PC-3 (cell line): ENCODE measurements around the gene VSIG2. TPM values are rescaled to one million over a fixed set of nuclear protein-coding genes. Genes with fewer than 3 reads are reported as not detected.

ENCODE experiments used
- ATAC-seq: fragments of 200-7000 bp; cut with Tn5 transposase; 2 replicates; pipeline ENCODE4 v1.9.1; 2020; ENCODE audit warnings: mild to moderate bottlenecking, moderate library complexity
- BruUV-seq: library from RNA; stranded (reverse); fragments of 400-500 nt; replicated peaks from 2 replicates; lab custom pipeline; 2021; lab: Mats Ljungman, UMichigan
- CTCF ChIA-PET: fragments of 300-600 bp; sonication (Branson Sonifier 250); formaldehyde crosslinking; loops from one replicate; lab custom pipeline; 2022; ENCODE audit warnings: antibody characterized with exemption; lab: Charles Lee
- POLR2A ChIA-PET: fragments of 300-600 bp; sonication (Branson Sonifier 250); formaldehyde crosslinking; loops from one replicate; lab custom pipeline; 2022; ENCODE audit warnings: antibody characterized with exemption; ENCODE audit not compliant: unreplicated experiment; lab: Charles Lee
- DNase-seq: peaks from one replicate; pipeline ENCODE4 v3.0.0-alpha.2; 2015
- H2AFZ ChIP-seq: fragments of 300-600 bp; sonication (generic); 2 replicates; pipeline ENCODE4 v1.6.0; 2016; ENCODE audit warnings: antibody characterized with exemption, low read length
- H3F3A ChIP-seq: fragments of 300-600 bp; sonication (generic); one replicate; pipeline ENCODE4 v1.6.0; 2017; ENCODE audit warnings: antibody characterized with exemption, low read length, control low read depth, mild to moderate bottlenecking; ENCODE audit not compliant: unreplicated experiment
- H3K27ac ChIP-seq: fragments of 300-600 bp; sonication (generic); 2 replicates; pipeline ENCODE4 v1.5.1; 2016; ENCODE audit warnings: mild to moderate bottlenecking, low read length
- H3K27me3 ChIP-seq: fragments of 300-600 bp; sonication (generic); 2 replicates; pipeline ENCODE4 v1.6.1; 2016; ENCODE audit warnings: low read length, mixed read lengths
- H3K36me3 ChIP-seq: fragments of 300-600 bp; sonication (generic); 2 replicates; pipeline ENCODE4 v1.6.1; 2016; ENCODE audit warnings: low read depth, mixed run types, low read length, mixed read lengths
- H3K4me1 ChIP-seq: fragments of 300-600 bp; sonication (generic); 2 replicates; pipeline ENCODE4 v1.5.1; 2016; ENCODE audit warnings: low read length; ENCODE audit not compliant: insufficient read depth
- H3K4me2 ChIP-seq: fragments of 300-600 bp; sonication (generic); 2 replicates; pipeline ENCODE4 v1.6.0; 2016; ENCODE audit warnings: low read length
- H3K4me3 ChIP-seq: fragments of 300-600 bp; sonication (generic); 2 replicates; pipeline ENCODE4 v1.5.1; 2016; ENCODE audit warnings: mild to moderate bottlenecking, low read length, mixed read lengths
- H3K79me2 ChIP-seq: fragments of 300-600 bp; sonication (generic); 2 replicates; pipeline ENCODE4 v1.6.1; 2017; ENCODE audit warnings: low read length, mixed read lengths
- H3K9ac ChIP-seq: fragments of 300-600 bp; sonication (generic); 2 replicates; pipeline ENCODE4 v1.6.0; 2016; ENCODE audit warnings: mild to moderate bottlenecking, low read length
- H3K9me2 ChIP-seq: fragments of 300-600 bp; sonication (generic); replicated peaks from 2 replicates; pipeline ENCODE4 v1.6.1; 2016; ENCODE audit warnings: mixed run types, low read length, mixed read lengths
- H3K9me3 ChIP-seq: fragments of 300-600 bp; sonication (generic); 2 replicates; pipeline ENCODE4 v1.6.1; 2016; ENCODE audit warnings: low read length, mixed read lengths
- H4K20me1 ChIP-seq: fragments of 300-600 bp; sonication (generic); 2 replicates; pipeline ENCODE4 v1.6.1; 2016; ENCODE audit warnings: low read length, mixed read lengths
- EZH2 ChIP-seq: fragments of 300-600 bp; sonication (generic); IDR thresholded peaks from one replicate; pipeline ENCODE4 v1.6.1; 2017; ENCODE audit warnings: antibody characterized with exemption, mild to moderate bottlenecking, low read length; ENCODE audit not compliant: unreplicated experiment
- EZH2phosphoT487 ChIP-seq: fragments of 300-600 bp; sonication (generic); IDR thresholded peaks from 2 replicates; pipeline ENCODE4 v1.6.1; 2018; ENCODE audit warnings: mild to moderate bottlenecking, antibody characterized with exemption, low read length, borderline replicate concordance
- intact Hi-C: fragments of 100-400 bp; cut with micrococcal nuclease; formaldehyde crosslinking; loops from 2 replicates; pipeline ENCODE4 v1.9.0; 2023
- total RNA-seq: library from RNA; depleted of rRNA; stranded (reverse); fragments of >200 nt; gene quantifications from 2 replicates; pipeline ENCODE4 v1.2.3, GENCODE V29; 2014
- TF ChIP-seq, protein P1 (sequence below): fragments of 300-600 bp; sonication (generic); conservative IDR thresholded peaks from 2 replicates; pipeline ENCODE4 v1.5.1; 2017; ENCODE audit warnings: antibody characterized with exemption, low read depth, mild to moderate bottlenecking, low read length

The VSIG2 gene
- total RNA-seq, 1 experiment from 2014 or later: not detected

DNA sequence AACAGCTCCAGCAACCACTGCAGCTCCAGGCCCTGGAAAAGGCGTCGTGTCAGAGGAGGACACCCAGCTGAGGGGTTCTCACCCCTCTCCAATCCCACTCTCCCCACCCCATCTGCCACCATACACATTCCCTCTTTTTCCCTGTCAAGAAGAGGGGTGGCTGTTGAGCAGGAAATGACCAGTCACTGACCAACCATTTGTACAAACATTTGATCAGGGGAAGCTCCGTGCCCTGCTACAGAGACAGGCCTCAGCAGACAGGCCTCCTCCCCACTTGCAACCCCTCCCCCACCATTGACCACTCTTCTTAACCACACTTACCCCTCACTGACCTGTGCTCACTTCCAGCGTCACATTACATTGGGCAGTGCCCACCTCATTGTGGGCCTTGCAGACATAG lies 2.3 kb upstream of the VSIG2 start:
- H3K9ac ChIP-seq: no peak overlapping the region
- H3K9me3 ChIP-seq: no peaks in the 10 kb centered on the region
- CTCF ChIA-PET: interaction anchor here (0.6 kb wide), 1 partner anchor 88 kb away, joined by 3 read pairs; no protein-coding TSS in a partner anchor
- H3K79me2 ChIP-seq: no peaks in the 10 kb centered on the region
- no TSS peak for BruUV-seq
- H3K4me1 ChIP-seq: peaks cover 35% of the 10 kb centered on the region
- DNase-seq: peak; percentile 51
- POLR2A ChIA-PET: interaction anchor here (1.0 kb wide), 1 partner anchor 80 kb away, joined by 10 read pairs; no protein-coding TSS in a partner anchor
- no peak overlapping the region for H2AFZ ChIP-seq
- H3K4me2 ChIP-seq: peak overlapping the region; percentile 42
- H3K36me3 ChIP-seq: no peaks in the 10 kb centered on the region
- TF ChIP-seq EZH2phosphoT487 (no peak), EZH2 (no peak)
- TF ChIP-seq, protein P1, sequence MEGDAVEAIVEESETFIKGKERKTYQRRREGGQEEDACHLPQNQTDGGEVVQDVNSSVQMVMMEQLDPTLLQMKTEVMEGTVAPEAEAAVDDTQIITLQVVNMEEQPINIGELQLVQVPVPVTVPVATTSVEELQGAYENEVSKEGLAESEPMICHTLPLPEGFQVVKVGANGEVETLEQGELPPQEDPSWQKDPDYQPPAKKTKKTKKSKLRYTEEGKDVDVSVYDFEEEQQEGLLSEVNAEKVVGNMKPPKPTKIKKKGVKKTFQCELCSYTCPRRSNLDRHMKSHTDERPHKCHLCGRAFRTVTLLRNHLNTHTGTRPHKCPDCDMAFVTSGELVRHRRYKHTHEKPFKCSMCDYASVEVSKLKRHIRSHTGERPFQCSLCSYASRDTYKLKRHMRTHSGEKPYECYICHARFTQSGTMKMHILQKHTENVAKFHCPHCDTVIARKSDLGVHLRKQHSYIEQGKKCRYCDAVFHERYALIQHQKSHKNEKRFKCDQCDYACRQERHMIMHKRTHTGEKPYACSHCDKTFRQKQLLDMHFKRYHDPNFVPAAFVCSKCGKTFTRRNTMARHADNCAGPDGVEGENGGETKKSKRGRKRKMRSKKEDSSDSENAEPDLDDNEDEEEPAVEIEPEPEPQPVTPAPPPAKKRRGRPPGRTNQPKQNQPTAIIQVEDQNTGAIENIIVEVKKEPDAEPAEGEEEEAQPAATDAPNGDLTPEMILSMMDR: no peak
- H3K27ac ChIP-seq: no peak overlapping the region
- intact Hi-C loops: no loop called here
- no peaks in the 10 kb centered on the region for H3K9me2 ChIP-seq
- no peak overlapping the region for H3K4me3 ChIP-seq
- H3F3A ChIP-seq: no peaks in the 10 kb centered on the region
- H4K20me1 ChIP-seq: no peaks in the 10 kb centered on the region
- H3K27me3 ChIP-seq: no peaks in the 10 kb centered on the region
- peak; percentile 73 for ATAC-seq

DNA sequence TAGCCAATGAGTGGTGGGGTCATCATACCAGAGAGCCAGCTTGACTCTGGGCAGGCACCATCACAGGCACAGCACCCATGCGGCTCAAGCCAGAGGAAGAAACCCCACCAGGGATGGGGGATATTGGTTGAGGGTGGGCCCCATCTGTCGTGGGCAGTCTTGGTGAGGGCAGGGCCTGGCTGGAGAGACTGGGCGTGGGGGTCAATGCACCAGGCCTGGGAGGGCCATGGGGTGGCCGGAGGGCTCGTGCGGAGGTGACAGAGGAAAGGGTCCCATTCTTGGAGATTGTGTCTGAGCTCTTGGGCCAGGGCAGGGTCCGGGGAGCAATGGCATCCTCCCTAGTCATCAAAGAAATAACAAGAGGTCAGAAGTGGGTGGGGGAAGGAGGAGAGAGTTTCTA lies 1.6 kb upstream of the VSIG2 start:
- ChIA-PET CTCF (interaction anchor here (0.7 to 1.1 kb wide), 2 partner anchors 14 to 83 kb away, joined by 3 read pairs; partner anchors contain the start of gene NRGN), POLR2A (no interaction called here)
- H3K36me3 ChIP-seq: no peaks in the 10 kb centered on the region
- BruUV-seq: no TSS peak
- H3F3A ChIP-seq: no peaks in the 10 kb centered on the region
- DNase-seq (no peak), ATAC-seq (no peak)
- TF ChIP-seq EZH2 (no peak), EZH2phosphoT487 (no peak)
- TF ChIP-seq, protein P1: no peak
- H3K9me2 ChIP-seq: no peaks in the 10 kb centered on the region
- no peak overlapping the region for H3K4me2 ChIP-seq
- no peak overlapping the region for H3K4me3 ChIP-seq
- no peaks in the 10 kb centered on the region for H3K79me2 ChIP-seq
- H4K20me1 ChIP-seq: no peaks in the 10 kb centered on the region
- no peak overlapping the region for H3K9ac ChIP-seq
- H3K9me3 ChIP-seq: no peaks in the 10 kb centered on the region
- intact Hi-C loops: no loop called here
- H2AFZ ChIP-seq: no peak overlapping the region
- H3K27me3 ChIP-seq: no peaks in the 10 kb centered on the region
- H3K4me1 ChIP-seq: peaks cover 42% of the 10 kb centered on the region
- H3K27ac ChIP-seq: no peak overlapping the region

DNA sequence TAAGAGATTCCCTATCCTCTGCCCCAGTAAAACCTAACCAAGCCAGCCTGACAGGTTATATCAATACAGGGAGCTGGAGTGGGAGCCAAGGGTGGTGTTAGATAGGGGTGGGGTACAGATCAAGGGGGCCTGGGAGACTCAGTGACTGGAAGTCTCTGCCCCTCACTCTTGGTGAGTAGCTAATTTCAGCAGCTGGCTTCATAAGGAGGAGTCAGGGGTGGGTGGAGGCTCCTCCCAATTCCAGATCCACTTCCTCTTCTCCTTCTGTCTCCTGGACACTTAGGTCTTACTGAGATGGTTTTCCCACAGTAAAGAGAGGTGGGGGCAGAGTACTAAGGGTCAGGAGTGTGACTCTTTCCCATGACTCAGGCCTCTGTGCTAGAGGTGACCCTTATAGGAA lies 1.1 kb upstream of the VSIG2 start:
- H3K4me1 ChIP-seq: peaks cover 45% of the 10 kb centered on the region
- H3K9me3 ChIP-seq: no peaks in the 10 kb centered on the region
- intact Hi-C loops: no loop called here
- no peak overlapping the region for H3K9ac ChIP-seq
- no peaks in the 10 kb centered on the region for H3K36me3 ChIP-seq
- BruUV-seq: TSS peak; percentile 8
- H2AFZ ChIP-seq: no peak overlapping the region
- no peaks in the 10 kb centered on the region for H3K27me3 ChIP-seq
- CTCF ChIA-PET: interaction anchor here (0.7 to 1.1 kb wide), 4 partner anchors 13 to 83 kb away, joined by 3 to 4 read pairs (median 3); partner anchors contain the start of gene NRGN
- H3K9me2 ChIP-seq: no peaks in the 10 kb centered on the region
- TF ChIP-seq EZH2 (no peak), EZH2phosphoT487 (no peak)
- TF ChIP-seq, protein P1: no peak
- ATAC-seq: 0 out of 2 replicates have a peak, but pooled peaks have one; percentile 7
- DNase-seq: no peak
- H4K20me1 ChIP-seq: no peaks in the 10 kb centered on the region
- no peak overlapping the region for H3K4me2 ChIP-seq
- POLR2A ChIA-PET: no interaction called here
- no peaks in the 10 kb centered on the region for H3K79me2 ChIP-seq
- H3K4me3 ChIP-seq: no peak overlapping the region
- H3K27ac ChIP-seq: no peak overlapping the region
- no peaks in the 10 kb centered on the region for H3F3A ChIP-seq
